Activated gamma-delta T cell treated with anti-CD3 and anti-CD28 coated beads, Interleukin-2, amount 50 U/mL, for 16 hours (primary cell): ENCODE measurements around the gene FGF3.
"Not testable (repeated sequence)": the region's sequence is repeated elsewhere in the genome, so short reads cannot be mapped to it uniquely, and the experiment has no call there.

Experiments used
- DNase-seq: peaks from one replicate; pipeline ENCODE4 v3.0.0-alpha.2; 2020; ENCODE audit warnings: low read depth

FGF3 gene

GRCh38 chr11:69770540-69770939 lies 48.7 kb downstream of the FGF3 start:
- DNase-seq: no peak

DNA sequence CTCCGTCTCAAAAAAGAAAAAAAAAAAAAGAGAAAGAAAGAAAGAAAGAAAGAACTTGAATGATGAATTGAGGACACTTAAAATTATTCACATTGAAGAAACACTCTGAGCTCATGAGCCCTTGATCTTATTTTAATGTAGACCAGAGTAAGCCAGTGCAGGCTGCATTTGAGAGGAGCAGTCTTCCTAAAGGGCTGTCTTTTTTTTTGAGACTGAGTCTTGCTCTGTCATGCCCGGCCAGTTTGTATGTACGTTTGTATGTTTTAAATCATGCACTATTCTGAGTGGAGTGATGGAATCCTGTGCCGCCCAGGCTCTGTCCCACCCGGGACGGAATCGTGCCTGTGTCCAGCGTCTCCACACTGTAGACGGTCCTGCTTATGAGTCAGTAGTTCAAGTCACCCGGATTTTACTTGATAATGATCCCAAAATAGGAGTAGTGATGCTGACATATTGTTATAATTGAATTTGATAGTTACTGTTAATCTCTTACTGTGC lies 53.7 kb downstream of the FGF3 start:
- no peak for DNase-seq

- DNase-seq: not testable (repeated sequence)
Measured at GRCh38 chr11:69764918-69765317, 54.3 kb downstream of the FGF3 start.

GRCh38 chr11:69760319-69760718 lies 58.9 kb downstream of the FGF3 start:
- no peak for DNase-seq
